ENCODE results near the gene FAAP24. TPM values are rescaled to one million over a fixed set of nuclear protein-coding genes. Genes with fewer than 3 reads are reported as not detected.
A peak's percentile ranks its signal among the peaks of the same experiment; 100 is the strongest.
"Not testable (repeated sequence)": the region's sequence is repeated elsewhere in the genome, so short reads cannot be mapped to it uniquely, and the experiment has no call there.

Gene FAAP24
- total RNA-seq, 1 donor from 2014 or later = 4.1 TPM

DNA sequence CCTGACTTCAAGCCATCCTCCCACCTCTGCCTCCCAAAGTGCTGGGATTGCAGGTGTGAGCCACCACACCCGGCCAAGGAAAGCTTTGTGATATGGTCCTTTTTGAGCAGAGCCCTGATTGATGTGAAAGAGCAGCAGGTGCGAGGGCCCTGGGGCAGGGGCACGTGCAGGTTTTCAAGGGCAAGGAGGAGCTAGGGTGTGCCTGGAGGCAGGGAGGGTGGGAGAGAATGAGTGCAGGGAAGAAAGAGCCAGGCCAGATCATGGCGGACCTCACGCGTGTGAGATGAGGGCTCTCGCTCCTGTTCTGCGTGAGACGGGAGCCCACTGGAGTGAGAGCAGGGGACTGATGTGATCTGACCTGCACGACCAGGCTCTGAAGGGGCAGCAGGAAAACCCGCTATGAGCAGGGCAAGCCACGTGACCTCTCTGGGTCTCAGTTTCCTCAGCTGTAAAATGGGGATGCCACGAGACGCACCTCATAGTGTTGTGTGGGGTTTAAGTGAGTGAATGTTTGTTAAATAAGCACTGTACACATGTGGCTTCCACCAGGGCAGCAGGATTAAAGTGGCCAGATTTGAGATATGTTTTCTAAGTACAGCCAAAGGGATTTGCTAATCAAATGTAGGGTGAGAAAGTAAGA, 25.8 kb downstream of the FAAP24 start:
- DNase-seq (ENCODE audit: low read depth) = no peak

DNA sequence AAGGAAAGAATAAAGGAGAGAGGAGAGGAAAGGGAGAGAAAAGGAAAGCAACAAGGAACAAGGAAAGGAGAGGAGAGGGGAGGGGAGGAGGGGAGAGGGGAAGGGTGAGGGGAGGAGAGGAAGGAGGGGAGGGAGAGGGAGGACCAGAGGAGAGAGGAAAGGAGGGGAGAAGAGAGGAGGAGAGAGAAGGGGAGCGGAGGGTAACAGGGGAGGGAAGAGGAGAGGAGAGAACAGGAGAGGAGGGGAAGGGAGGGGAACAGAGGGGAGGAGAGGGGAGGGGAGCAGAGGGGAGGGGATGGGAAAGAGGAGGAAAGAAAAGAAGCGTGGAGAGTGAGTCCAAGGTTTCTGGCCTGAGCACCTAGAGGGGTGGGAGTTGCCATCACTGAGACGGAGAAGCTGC, 26.7 kb downstream of the FAAP24 start:
- no peak for DNase-seq (ENCODE audit: low read depth)

DNA sequence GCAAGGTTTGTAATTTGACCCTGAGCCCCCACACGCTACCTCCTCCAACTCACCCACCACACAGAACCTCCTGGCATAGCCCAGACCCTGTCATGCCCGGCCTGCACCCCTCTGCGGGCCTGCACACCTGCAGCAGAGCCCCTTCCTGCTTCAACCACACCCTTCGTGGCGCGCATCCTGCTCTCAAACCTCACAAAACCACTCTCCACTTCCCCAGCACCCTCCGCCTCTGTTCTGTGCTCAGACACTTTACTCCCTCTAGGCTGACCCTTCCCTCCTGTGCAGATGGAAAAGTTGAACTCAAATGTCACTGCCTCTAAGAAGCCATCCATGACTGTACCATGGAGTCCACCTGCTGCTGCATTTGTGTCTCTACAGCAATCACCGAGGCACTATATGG, 28.5 kb downstream of the FAAP24 start:
- no peak for DNase-seq (ENCODE audit: low read depth)

DNA sequence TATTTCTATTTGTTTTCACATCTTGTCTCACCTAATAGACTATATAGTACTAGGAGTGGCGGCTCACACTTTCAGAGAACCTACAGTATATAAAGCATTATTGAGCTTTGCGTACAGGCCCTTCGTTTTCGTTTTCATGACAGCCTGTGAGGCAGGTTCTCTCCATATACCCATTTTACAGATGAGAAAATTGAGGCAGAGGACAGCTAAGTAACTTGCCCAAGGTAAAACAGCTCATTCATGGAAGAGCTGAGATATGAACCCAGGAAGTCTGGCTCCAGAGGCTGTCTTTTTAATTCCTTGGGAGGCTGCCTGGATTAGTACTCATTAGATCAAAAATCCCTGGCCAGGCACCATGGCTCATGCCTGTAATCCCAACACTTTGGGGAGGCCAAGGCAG, 28.9 kb downstream of the FAAP24 start:
- DNase-seq (ENCODE audit: low read depth) = no peak

DNA sequence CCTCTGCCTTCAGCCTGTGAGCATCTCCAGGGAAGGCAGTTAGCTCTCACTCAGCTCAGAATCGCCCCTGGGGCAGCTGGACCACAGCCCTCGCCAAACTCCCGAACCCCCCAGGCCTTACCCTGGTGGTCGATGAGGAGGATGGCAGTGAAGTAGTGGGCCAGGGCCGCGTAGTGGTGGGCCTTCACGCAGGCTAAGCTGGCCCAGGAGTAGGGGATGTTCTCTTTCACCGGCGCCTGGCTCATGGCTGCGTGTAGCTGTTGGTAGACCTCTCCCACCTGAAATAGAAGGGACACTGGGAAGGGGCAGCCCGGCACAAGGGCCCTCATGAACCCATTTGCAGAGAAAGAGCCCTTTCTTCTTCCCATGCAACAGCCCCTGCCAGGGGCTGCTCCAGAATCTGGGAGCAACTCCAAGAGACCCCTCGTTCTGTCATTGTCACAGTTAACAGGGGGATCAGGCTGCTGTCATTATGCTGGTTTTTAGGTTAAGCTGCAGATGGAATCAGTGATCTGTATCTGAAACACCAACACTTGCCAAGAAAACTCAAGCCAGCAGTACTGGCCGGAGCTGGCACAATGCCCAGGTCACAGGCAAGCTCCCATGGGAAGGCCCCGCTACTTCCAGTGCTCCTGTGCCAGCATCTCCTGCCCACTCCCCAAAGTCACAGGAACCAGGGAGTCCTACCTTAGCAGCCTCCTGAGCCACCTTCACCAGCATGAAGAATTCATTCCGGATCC, 30.3 kb downstream of the FAAP24 start:
- DNase-seq (ENCODE audit: low read depth) = not testable (repeated sequence)

DNA sequence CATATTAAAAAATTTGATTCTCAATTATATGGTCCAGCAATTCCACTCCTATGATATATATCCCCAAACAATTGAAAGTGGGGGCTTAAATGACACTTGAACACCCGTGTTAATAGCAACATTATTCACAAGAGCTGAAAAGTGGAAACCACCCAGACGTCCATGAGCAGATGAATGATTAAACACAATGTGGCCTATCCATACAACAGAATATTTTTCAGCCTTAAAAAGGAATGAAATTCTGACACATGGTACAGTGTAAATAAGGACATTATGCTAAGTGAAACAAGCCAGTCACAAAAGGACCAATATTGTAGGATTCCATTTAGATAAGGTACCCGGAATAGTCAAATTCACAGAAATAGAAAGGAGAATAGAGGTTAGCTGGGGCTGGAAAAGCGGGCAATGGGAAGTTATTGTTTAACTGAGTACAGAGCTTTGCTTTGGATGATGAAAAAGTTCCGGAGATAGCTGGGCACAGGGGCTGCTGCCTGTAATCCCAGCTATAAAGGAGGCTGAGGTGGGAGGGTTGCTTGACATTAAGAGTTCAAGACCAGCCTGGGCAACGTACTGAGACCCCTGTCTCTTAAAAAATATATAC, 31.5 kb downstream of the FAAP24 start:
- not testable (repeated sequence) for DNase-seq (ENCODE audit: low read depth)

DNA sequence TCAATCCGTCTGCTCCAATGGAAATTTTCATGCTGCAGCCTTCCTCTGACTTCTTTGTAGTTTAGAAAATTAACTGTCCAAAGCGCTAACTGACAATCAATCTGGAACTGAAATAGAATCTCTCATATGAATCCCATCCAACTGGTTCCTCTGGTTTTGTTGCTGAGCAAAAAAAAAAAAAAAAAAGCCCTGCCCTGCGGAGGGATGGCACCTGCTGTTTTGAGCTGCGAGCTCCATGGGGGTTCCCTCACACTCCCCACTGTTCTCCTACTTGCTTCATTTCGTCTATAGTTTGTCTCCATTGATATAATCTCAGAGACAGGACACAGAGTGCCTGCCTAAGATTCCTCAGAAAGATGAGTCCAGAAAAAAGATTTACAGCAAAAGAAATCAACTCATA, 33.4 kb downstream of the FAAP24 start:
- DNase-seq (ENCODE audit: low read depth) = no peak

DNA sequence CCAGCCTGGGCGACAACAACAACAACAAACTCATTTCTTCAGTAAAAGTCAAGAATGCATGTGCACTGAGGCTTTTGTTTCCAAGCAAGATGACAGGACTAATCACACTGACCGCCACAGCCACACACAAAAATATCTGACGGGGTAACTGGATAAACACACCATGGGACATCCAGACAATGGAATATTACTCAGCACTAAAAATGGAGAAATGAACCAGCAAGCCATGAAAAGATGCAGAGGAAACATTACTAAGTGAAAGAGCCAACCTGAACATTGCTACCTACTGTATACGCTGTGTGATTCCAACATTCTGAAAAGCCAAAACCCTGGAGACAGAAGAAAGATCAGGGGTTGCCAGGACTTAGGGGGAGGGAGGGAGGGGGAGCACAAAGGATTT, 36.7 kb downstream of the FAAP24 start:
- no peak for DNase-seq (ENCODE audit: low read depth)

DNA sequence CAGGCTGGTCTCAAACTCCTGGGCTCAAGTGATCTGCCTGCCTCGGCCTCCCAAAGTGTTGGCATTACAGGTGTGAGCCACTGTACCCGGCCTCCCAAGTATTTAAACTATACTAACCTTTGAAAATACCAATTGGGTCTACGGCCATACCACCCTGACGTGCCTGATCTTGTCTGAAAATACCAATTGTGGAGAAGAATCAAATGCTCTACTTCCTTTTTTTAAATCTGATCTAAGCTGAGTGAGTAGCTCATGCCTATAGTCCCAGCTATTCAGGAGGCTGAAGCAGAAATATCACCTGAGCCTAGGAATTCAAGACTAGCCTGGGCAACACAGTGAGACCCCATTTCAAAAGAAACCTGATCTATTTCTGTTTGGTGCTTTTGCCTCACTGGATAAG, 38.8 kb downstream of the FAAP24 start:
- not testable (repeated sequence) for DNase-seq (ENCODE audit: low read depth)

DNA sequence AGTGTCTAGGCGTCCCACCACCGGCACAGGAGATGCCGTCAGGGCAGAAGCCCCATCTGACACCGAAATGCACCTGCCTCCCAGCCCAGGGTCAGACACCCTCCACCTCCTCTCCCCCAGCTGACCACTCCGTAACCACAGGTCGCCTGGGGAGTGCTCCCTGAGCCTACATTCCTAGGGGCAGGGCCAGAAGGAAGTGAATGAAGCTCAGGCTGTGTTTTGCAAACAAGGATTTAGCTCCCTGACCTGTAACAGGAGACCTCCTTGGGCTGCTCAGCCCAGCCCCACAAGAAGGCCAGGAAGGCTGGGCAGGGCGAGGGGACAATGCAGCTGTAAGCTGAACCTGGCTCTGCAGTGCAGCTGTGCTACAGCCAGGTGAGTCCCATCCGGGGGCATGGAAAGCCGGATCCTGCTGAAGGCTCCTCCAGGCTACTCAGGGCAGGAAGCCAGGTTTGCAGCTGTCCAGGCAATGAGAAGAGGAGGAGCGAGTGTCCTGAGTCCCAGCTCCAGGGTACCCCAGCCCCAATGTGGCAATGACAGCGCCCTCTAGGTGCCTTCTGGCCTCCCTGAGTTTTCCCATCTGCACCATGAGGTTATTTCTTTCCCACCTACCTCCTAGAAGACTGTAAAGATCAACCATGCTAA, 50.6 kb downstream of the FAAP24 start:
- peak; percentile 12 for DNase-seq (ENCODE audit: low read depth)

DNA sequence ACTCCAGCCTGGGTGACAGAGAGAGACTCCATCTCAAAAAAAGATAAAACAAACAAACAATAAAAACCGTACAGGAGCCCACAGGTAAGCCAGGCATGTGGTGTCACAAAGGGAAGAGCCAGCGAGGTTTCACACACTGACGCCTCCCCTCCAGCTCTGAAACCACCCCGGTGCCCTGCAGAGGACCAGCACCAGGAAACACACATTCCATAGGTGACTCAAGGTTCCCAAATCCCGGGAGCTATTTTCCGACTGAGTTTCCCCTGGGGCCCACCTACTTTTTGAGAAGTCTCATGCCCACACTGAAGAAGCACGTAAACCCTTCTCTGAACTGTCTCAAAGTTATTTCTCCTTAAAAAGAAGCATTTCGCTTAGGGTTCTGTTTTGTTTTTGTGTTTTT, 52.4 kb downstream of the FAAP24 start:
- DNase-seq (ENCODE audit: low read depth) = no peak

DNA sequence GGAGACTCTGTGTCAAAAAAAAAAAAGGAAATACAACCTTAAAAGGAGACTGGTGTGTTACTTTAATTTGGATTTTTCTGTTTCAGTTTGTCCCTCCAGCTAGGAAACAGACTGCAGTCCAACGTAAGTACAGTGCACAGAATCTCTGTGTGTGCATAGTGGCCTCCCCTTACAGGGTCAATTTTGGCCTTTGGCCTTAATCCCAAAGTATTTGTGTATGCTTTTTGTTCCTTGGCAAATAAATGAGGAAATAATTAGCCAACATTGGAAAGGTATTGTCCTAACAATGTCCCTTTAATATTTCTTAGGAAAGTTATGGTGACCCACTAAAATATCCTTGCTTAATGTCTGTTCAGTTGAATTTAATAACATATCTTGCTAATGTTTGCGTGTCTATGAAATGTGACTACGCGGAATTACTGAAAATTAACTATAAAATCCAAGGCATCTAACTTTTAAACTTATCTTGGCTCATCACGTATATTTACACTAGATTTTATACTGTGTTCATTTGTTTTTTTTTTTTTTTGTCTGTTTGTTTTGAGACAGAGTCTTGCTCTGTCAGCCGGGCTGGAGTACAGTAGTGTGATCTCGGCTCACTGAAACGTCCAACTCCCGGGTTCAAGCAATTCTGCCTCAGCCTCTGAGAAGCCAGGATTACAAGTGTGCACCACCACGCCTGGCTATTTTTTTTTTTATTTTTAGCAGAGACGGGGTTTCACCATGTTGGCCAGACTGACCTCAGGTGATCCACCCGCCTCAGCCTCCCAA, 53.6 kb downstream of the FAAP24 start:
- DNase-seq (ENCODE audit: low read depth) = not testable (repeated sequence)

DNA sequence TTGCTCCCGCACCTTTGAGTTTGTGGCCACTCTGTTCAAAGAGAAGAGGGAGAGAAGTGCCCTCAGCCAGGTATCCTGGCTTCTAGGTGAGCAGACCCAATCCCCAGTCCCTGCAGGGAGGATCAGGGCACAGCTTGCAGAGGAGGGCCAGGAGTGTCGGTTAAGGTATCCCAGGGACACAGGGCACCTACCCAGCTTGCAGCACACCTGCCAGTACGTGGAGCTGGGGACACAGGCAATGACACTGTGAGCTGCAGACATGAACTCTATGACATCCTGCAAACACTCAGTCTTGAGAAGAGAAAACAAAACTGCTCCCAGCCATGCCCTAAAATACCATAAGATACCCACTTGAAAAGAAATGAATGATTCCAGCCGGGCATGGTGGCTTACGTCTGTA, 54.6 kb downstream of the FAAP24 start:
- not testable (repeated sequence) for DNase-seq (ENCODE audit: low read depth)

Other genes starting within 250 kb of the FAAP24 start
- gene SLC7A9, start 102.5 kb upstream of the FAAP24 start, total RNA-seq = not detected in 2 replicates
- gene CEP89, start 284 bp upstream of the FAAP24 start, total RNA-seq = 9.6 and 11.0 TPM in 2 replicates
- gene RHPN2, start 92.6 kb downstream of the FAAP24 start, total RNA-seq = 9.0 and 13.9 TPM in 2 replicates
- 5.4 and 6.2 TPM in 2 replicates for gene GPATCH1, start 108.9 kb downstream of the FAAP24 start, total RNA-seq
- not detected in 2 replicates for gene WDR88, start 159.9 kb downstream of the FAAP24 start, total RNA-seq
- gene LRP3, start 222.1 kb downstream of the FAAP24 start, total RNA-seq = 34.2 and 40.6 TPM in 2 replicates

All from myocyte (in vitro differentiated cells).